T-helper 9 cell (primary cell): ENCODE data around the gene MPL.
"Not testable (repeated sequence)": the region's sequence is repeated elsewhere in the genome, so short reads cannot be mapped to it uniquely, and the experiment has no call there.

ENCODE experiments used
- DNase-seq: peaks from one replicate; pipeline ENCODE4 v3.0.0-alpha.2; 2020

Gene MPL

GRCh38 chr1:43382027-43382779 lies 44.6 kb downstream of the MPL start:
- no peak for DNase-seq

DNA sequence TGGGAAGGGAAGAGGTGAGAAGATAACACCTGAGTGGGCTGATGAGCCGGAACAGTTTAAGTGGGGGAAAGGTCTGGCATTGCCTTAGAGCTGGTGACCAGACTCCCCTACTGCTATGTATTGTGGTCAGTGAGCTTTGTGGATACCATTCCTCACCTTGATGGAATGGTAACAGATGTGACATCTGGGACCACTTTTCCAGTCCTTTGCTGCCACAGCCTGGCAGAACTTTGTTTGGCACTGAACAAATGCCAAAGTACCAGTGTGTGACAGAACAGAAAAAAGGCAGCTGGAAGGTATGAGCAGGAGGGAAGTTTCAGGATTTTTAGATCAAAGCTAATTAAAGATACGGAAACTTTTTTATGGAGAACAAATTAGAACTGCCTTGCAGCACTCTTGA lies 45.8 kb downstream of the MPL start:
- DNase-seq = no peak

DNA sequence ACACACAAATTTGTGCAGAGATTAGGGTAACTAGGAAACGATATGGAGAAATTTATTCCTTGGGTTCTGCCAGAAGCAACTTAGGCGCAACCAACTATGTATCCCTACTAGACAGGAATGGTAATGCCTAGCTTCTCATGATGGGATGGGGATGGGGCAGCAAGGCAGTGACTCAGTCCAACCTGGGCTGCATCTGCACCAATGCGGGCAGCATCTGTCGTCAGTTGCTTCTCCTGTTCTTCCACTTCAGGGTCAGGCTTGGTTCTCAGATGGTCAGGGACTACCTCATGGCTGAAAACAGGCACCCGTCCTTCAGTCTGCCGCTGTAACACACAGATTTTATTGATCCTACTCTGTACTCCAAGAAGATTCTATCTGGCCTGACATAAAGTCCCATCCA lies 49.1 kb downstream of the MPL start:
- DNase-seq = no peak

DNA sequence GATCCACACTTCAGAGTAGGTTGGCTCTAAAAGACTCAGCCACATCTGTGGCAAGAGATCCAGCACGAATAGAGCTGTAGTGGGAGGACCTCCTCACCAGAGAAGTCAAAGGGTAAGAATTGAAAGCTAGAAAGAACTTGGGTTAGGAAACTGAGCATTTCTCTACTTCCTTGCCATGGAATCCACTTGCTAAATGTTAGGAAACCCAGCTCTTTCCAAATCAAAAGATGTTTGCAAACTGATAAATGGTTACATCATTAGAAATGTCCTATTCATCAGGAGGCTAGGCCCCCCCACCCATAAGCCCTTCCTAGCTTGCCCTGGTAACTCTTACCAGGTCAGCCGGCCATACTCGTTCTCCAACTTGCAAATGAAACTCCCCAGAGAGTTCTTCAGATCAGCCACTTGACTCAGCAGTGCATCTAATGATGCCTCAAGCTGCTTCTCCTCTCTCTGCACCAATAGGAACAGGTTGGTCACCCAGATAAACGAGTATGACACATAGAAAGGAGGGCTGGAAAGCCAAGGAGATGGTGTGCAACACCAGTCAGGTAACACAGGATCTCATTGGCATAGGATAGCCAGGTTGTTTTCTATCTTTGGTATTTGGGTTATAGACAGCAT lies 50.5 kb downstream of the MPL start:
- DNase-seq = no peak

- no peak for DNase-seq
Observed at GRCh38 chr1:43388613-43389012, 51.0 kb downstream of the MPL start.

DNA sequence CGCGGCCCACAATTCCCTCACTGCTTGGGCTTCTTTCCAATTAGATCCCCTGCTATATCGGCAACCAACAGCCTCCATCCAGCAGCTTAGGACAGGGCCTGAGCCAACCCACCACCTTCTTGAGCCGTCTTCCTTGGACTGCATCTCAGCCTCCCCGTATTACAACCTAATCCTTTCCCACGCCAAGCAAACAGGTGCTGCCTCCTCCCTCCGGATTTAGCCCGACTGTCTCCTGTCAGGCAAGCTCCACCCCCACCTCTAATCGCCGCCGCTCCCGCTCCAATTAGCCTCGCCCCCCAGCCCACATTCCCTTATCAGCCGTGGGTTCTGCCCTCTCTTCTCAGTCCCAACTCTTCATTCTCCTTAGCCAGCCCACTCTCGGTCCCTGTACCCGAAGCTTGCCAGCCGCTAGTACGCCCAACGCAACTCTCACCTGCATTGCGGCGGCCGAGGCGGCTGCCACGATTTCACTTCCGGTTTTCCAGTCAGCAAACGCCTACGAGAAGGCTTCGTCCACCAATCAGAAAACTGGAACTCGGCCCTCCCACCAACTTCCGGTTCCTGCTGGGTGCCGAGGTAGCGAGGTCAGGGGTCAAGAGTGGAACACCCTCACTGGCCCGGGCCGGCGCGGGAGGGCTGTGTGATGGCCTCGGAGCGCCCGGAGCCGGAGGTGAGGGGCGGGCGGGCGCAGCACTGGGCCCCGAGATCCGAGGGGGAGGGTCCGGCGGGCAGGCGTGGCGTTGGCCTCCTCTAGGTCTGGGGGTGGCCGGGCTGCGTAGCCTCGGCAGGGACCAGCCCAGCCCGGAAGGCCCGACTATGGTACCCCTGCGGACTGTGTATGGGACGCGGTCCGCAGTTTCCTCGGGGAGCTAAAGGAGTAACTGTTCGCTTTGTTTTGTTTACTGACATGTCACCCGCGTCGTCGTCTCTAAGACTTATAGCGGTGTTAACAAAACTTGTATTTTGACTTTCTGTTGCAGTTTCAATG lies 52.0 kb downstream of the MPL start, which contains the start of the genes MED8 and SZT2:
TSS of gene MED8 (minus strand) at position 475 of the 988 bp plus-strand sequence. CDS start at position 439, 36 bp downstream.
TSS of gene SZT2 (plus strand) at position 574 of the 988 bp plus-strand sequence. CDS start at position 644, 70 bp downstream.
- peak; percentile 87 for DNase-seq

DNA sequence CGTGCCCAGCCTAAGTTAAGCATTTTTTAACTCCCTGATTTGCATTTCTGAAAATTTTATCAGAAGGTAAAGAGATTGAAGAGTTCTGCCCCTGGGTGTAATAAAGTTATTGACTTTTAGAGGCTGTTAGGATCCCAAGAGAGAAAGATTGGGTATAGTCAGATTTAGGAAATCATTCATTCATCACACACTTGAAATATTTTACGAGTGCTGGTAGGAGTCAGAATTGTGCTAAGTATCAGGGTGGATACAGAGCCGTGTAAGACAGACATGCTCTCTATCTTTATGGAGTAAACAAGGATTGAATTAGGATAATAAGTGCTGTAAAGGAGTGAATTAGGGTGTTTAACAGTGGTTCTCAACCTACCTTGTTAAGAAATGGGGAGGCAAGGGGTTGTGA lies 55.1 kb downstream of the MPL start:
- DNase-seq = no peak

DNA sequence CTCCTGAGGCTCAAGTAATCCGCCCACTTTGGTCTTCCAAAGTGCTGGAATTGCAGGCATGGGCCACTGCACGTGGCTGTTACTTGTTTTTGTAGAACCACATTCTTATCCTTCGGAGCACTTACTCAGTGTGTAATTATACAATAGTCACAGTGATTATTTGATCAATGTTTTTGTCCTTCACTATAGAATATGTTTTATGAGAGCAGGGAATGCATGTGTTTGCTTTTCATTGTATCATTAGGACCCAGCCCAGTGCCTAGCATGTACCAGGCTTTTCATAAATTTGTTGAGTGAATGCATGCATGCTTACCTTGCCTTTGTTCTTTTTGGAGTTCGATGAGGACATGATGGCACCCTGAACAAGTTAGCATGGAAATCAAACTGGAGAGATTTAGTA lies 57.9 kb downstream of the MPL start:
- no peak for DNase-seq

DNA sequence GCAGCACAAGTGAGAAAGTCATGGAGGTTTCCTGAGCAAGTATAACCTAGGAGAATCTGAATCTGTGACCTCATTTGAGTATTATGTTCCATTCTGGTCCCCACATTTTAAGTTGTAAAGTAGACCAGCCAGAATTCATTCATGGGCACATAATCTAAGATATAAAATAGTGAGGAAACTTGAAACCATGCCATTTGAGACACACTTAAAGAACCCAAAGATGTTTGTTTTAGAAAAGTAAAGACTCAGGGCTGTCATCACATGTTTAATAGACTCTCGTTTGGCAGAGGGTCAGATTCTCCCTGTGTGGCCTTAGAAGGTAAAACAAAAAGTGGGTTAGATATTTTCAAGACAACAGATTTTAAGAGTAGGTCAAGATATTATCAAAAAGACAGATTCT lies 58.4 kb downstream of the MPL start:
- DNase-seq = no peak

GRCh38 chr1:43398227-43398626 lies 60.6 kb downstream of the MPL start:
- no peak for DNase-seq

DNA sequence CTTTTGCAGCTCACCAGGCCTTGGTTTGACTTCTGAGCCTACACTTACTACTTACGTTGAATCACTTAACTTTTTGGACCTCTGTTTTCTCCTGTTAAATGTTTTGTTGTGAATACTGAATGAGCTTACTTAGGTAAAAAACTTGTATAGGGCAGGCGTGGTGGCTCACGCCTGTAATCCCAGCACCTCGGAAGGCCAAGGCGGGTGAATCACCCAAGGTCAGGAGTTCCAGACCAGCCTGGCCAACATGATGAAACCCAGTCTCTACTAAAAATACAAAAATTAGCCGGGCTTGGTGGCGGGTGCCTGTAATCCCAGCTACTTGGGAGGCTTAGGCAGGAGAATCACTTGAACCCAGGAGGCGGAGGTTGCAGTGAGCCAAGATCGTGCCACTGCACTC lies 62.8 kb downstream of the MPL start:
- DNase-seq = not testable (repeated sequence)

- DNase-seq = no peak
Observed at GRCh38 chr1:43402089-43402865, 64.7 kb downstream of the MPL start.
